ENCODE data around the gene ACTA1. TPM values are rescaled to one million over a fixed set of nuclear protein-coding genes. Genes with fewer than 3 reads are reported as not detected.

ACTA1 gene
- total and polyA plus RNA-seq, 9 of the 15 experiments (the other 6 are each of a cell fraction or from before 2014, with no cell fraction given): 0.07 to 0.36 TPM; not detected in 7

GRCh38 chr1:229403573-229403972, 30.3 kb downstream of the ACTA1 start:
- no TSS peak for BruUV-seq (replicated peaks)
- no peak overlapping the region for H3K27ac ChIP-seq (ENCODE audit: extremely low read depth, low read depth, low read length)
- CTCF ChIA-PET (ENCODE audit: low intra/inter-chr PET ratio): no interaction called here
- no peak overlapping the region for H3K9ac ChIP-seq (ENCODE audit: insufficient read depth in 1 of 2, low read depth in 2 of 2, low read length in 2 of 2)
- intact Hi-C loops (cut with micrococcal nuclease) (no loop called here), in situ Hi-C loops (cut with MboI) (no loop called here)
- no peak overlapping the region for H3K4me3 ChIP-seq
- H3K4me1 ChIP-seq (replicated peaks in 1 of 2; ENCODE audit: control insufficient read depth in 2 of 2, insufficient read depth in 2 of 2, low read length in 2 of 2): peaks cover 0 to 11% of the 10 kb centered on the region in 2 experiments; a peak in 2 of 5 replicates
- no peaks in the 10 kb centered on the region for H3K9me1 ChIP-seq (ENCODE audit: control insufficient read depth, insufficient read depth, low read length)
- H3K79me2 ChIP-seq (ENCODE audit: control insufficient read depth, insufficient read depth, low read length): no peaks in the 10 kb centered on the region
- H3K36me3 ChIP-seq (ENCODE audit: control insufficient read depth, insufficient read depth, low read length): no peaks in the 10 kb centered on the region
- H3K4me2 ChIP-seq (ENCODE audit: insufficient read depth, low read length): no peak overlapping the region
- H3K27me3 ChIP-seq (ENCODE audit: control insufficient read depth in 2 of 2, insufficient read depth in 2 of 2, low read length in 2 of 2): peaks cover 46 to 69% of the 10 kb centered on the region in 2 experiments
- TF ChIP-seq RAD21 (CRISPR knock-in tag; conservative IDR thresholded peaks at IDR 0.05 in 1 of 2, IDR thresholded peaks at IDR 0.05 in 1 of 2): peak in 1 of 2 experiments; percentile 23; a peak in 1 of 4 replicates
- no peak for TF ChIP-seq ID3 (CRISPR knock-in tag; IDR thresholded peaks at IDR 0.05)
- no peak for TF ChIP-seq ID3 (tag; IDR thresholded peaks at IDR 0.05)
- peak; percentile 41 to 53 (median 48); a peak in 5 of 6 replicates for TF ChIP-seq CTCF (IDR thresholded peaks at IDR 0.05 in 2 of 3, conservative IDR thresholded peaks at IDR 0.05 in 1 of 3; ENCODE audit: insufficient read depth in 2 of 3, low read depth in 1 of 3, low read length in 3 of 3)
- H3K9me3 ChIP-seq (replicated peaks; ENCODE audit: control insufficient read depth, insufficient read depth, low read depth, low read length): no peaks in the 10 kb centered on the region
- no peak overlapping the region for H2AFZ ChIP-seq (ENCODE audit: low read depth, low read length)
- 0% methylated on average over 8 of the region's 8 CpGs for WGBS (ENCODE audit: insufficient coverage, low coverage, missing lambda C conversion rate)
- ATAC-seq (peak; percentile 76), DNase-seq (ENCODE audit: extremely low read depth in 1 of 4, low spot score in 3 of 4) (no peak), FAIRE-seq (no peak)
- no peaks in the 10 kb centered on the region for H4K20me1 ChIP-seq (replicated peaks; ENCODE audit: control insufficient read depth, insufficient read depth, low read length)
- POLR2A ChIA-PET: interaction anchor here (1.0 kb wide), 2 partner anchors 26 to 37 kb away, joined by 3 read pairs; no protein-coding TSS in a partner anchor

Measured in K562 (cell line).